Peyer's patch (tissue), 4 donors: ENCODE measurements around the gene ARMCX4. TPM values are rescaled to one million over a fixed set of nuclear protein-coding genes. Genes with fewer than 3 reads are reported as not detected.
"Not testable (repeated sequence)": the region's sequence is repeated elsewhere in the genome, so short reads cannot be mapped to it uniquely, and the experiment has no call there.

ENCODE experiments used
- DNase-seq, 3 donors: peaks; one replicate each; pipeline ENCODE4 v3.0.0-alpha.2; 2017 to 2019
- H3K27ac ChIP-seq, 4 donors: fragments of 200-600 bp; sonication (generic); one replicate each; pipeline ENCODE4 v1.5.1; 2016 to 2019
- H3K27me3 ChIP-seq, 2 donors: fragments of 200-600 bp; sonication (generic); one replicate each; pipeline ENCODE4 v1.5.1; 2019
- H3K36me3 ChIP-seq, 3 donors: fragments of 200-600 bp; sonication (generic); one replicate each; pipeline ENCODE4 v1.5.1; 2016 to 2019
- H3K4me1 ChIP-seq, 4 donors: fragments of 200-600 bp; sonication (generic); one replicate each; pipeline ENCODE4 v1.5.1; 2016 to 2019
- H3K4me3 ChIP-seq, 4 donors: fragments of 200-600 bp; sonication (generic); 1 replicate in 3 of 4; 2 replicates in 1 of 4; pipeline ENCODE4 v1.5.1; 2016 to 2019; ENCODE audit warnings: mild to moderate bottlenecking in 1 of 4
- H3K9me3 ChIP-seq, 4 donors: fragments of 200-600 bp; sonication (generic); one replicate each; pipeline ENCODE4 v1.5.1; 2016 to 2019; ENCODE audit warnings: mild to moderate bottlenecking in 1 of 4
- CTCF ChIP-seq, 6 experiments: fragments of 450-650 bp in 4 of 6; fragments of 200-600 bp in 2 of 6; sonication (generic) in 1 of 6; IDR thresholded peaks; one replicate each; pipeline ENCODE4 v1.5.1; 2017 to 2019; ENCODE audit warnings: antibody characterized with exemption in 6 of 6, mild to moderate bottlenecking in 3 of 6, moderate library complexity in 1 of 6
- POLR2A ChIP-seq, 2 donors: fragments of 450-650 bp; IDR thresholded peaks; one replicate each; pipeline ENCODE4 v1.5.1; 2017; ENCODE audit warnings: antibody characterized with exemption in 2 of 2, mild to moderate bottlenecking in 2 of 2, moderate library complexity in 2 of 2
- total RNA-seq, 4 donors: library from RNA; depleted of rRNA; stranded (reverse); fragments of >200 nt; gene quantifications; one replicate each; pipeline ENCODE4 v1.1.0, GENCODE V29; 2016

The ARMCX4 gene
- total RNA-seq, 4 donors from 2014 or later, result 11.8 to 20.0 (median 16.3) TPM

- no peaks in the 10 kb centered on the region for H3K9me3 ChIP-seq
- no peaks in the 10 kb centered on the region for H3K36me3 ChIP-seq
- TF ChIP-seq POLR2A (IDR thresholded peaks at IDR 0.05) (no peak), CTCF (IDR thresholded peaks at IDR 0.05) (no peak)
- no peak overlapping the region for H3K27ac ChIP-seq
- no peak for DNase-seq
- H3K4me1 ChIP-seq, result no peaks in the 10 kb centered on the region
- no peaks in the 10 kb centered on the region for H3K27me3 ChIP-seq
- H3K4me3 ChIP-seq, result no peak overlapping the region
Measured at GRCh38 chrX:101484135-101484534, 1.1 kb upstream of the ARMCX4 start.

- TF ChIP-seq POLR2A (IDR thresholded peaks at IDR 0.05) (no peak), CTCF (IDR thresholded peaks at IDR 0.05) (no peak)
- Histone ChIP-seq H3K36me3 (no peaks in the 10 kb centered on the region), H3K27me3 (no peaks in the 10 kb centered on the region), H3K9me3 (no peaks in the 10 kb centered on the region), H3K4me3 (no peak overlapping the region), H3K27ac (no peak overlapping the region), H3K4me1 (no peaks in the 10 kb centered on the region)
- DNase-seq, result no peak
Measured at GRCh38 chrX:101488796-101489195, 3.5 kb downstream of the ARMCX4 start.

GRCh38 chrX:101491943-101492342, 6.7 kb downstream of the ARMCX4 start:
- Histone ChIP-seq H3K27ac (no peak overlapping the region), H3K36me3 (no peaks in the 10 kb centered on the region), H3K4me3 (no peak overlapping the region), H3K4me1 (no peaks in the 10 kb centered on the region), H3K27me3 (no peaks in the 10 kb centered on the region), H3K9me3 (no peaks in the 10 kb centered on the region)
- no peak for DNase-seq
- TF ChIP-seq CTCF (IDR thresholded peaks at IDR 0.05), result no peak
- no peak for TF ChIP-seq POLR2A (IDR thresholded peaks at IDR 0.05)

- DNase-seq, result no peak
- TF ChIP-seq POLR2A (IDR thresholded peaks at IDR 0.05) (no peak), CTCF (IDR thresholded peaks at IDR 0.05) (no peak)
Measured at GRCh38 chrX:101493225-101493624, 8.0 kb downstream of the ARMCX4 start.

GRCh38 chrX:101502929-101503328, 17.7 kb downstream of the ARMCX4 start:
- not testable (repeated sequence) for H3K4me1 ChIP-seq, H3K9me3 ChIP-seq, H3K4me3 ChIP-seq, DNase-seq, H3K36me3 ChIP-seq, H3K27me3 ChIP-seq, H3K27ac ChIP-seq

More at GRCh38 chrX:101493225-101493624, 8.0 kb downstream of the ARMCX4 start:
- Histone ChIP-seq H3K27ac (no peak overlapping the region), H3K4me3 (no peak overlapping the region), H3K27me3 (no peaks in the 10 kb centered on the region), H3K36me3 (no peaks in the 10 kb centered on the region), H3K9me3 (no peaks in the 10 kb centered on the region), H3K4me1 (no peaks in the 10 kb centered on the region)

- no peak for DNase-seq
- Histone ChIP-seq H3K4me3 (no peak overlapping the region), H3K4me1 (no peaks in the 10 kb centered on the region), H3K27ac (no peak overlapping the region), H3K27me3 (no peaks in the 10 kb centered on the region), H3K36me3 (no peaks in the 10 kb centered on the region), H3K9me3 (no peaks in the 10 kb centered on the region)
- no peak for TF ChIP-seq CTCF (IDR thresholded peaks at IDR 0.05)
- no peak for TF ChIP-seq POLR2A (IDR thresholded peaks at IDR 0.05)
Measured at GRCh38 chrX:101507372-101507771, 22.1 kb downstream of the ARMCX4 start.
